MM.1S (cell line): Measurements from ENCODE around the gene SPACA9.

Experiments
- DNase-seq: peaks from one replicate; pipeline ENCODE4 v3.0.0-alpha.2; 2015
- H2AFZ ChIP-seq: fragments of 300-600 bp; sonication (generic); 2 replicates; pipeline ENCODE4 v1.6.0; 2016; ENCODE audit warnings: antibody characterized with exemption, low read length
- H3F3A ChIP-seq: fragments of 300-600 bp; sonication (generic); 2 replicates; pipeline ENCODE4 v1.6.1; 2016; ENCODE audit warnings: mild to moderate bottlenecking, antibody characterized with exemption, low read length, moderate library complexity, mixed read lengths; ENCODE audit not compliant: insufficient read depth
- H3K27ac ChIP-seq: fragments of 300-600 bp; sonication (generic); 2 replicates; pipeline ENCODE4 v1.5.1; 2016; ENCODE audit warnings: mild to moderate bottlenecking, low read length
- H3K27me3 ChIP-seq: fragments of 300-600 bp; sonication (generic); replicated peaks from 2 replicates; pipeline ENCODE4 v1.6.0; 2016; ENCODE audit warnings: low read length; ENCODE audit not compliant: insufficient read depth
- H3K36me3 ChIP-seq: fragments of 300-600 bp; sonication (generic); replicated peaks from 2 replicates; pipeline ENCODE4 v1.6.1; 2016; ENCODE audit warnings: mild to moderate bottlenecking, low read length, mixed read lengths; ENCODE audit not compliant: insufficient read depth
- H3K4me1 ChIP-seq: fragments of 300-600 bp; sonication (generic); 2 replicates; pipeline ENCODE4 v1.6.1; 2016; ENCODE audit warnings: low read length, mixed read lengths
- H3K4me2 ChIP-seq: fragments of 300-600 bp; sonication (generic); 2 replicates; pipeline ENCODE4 v1.6.0; 2016; ENCODE audit warnings: low read depth, low read length
- H3K4me3 ChIP-seq: fragments of 300-600 bp; sonication (generic); 2 replicates; pipeline ENCODE4 v1.5.1; 2016; ENCODE audit warnings: low read length, mixed read lengths
- H3K79me2 ChIP-seq: fragments of 300-600 bp; sonication (generic); 2 replicates; pipeline ENCODE4 v1.6.1; 2016; ENCODE audit warnings: mixed run types, low read length, mixed read lengths
- H3K9ac ChIP-seq: fragments of 300-600 bp; sonication (generic); 2 replicates; pipeline ENCODE4 v1.6.1; 2016; ENCODE audit warnings: low read length, mixed read lengths
- H3K9me2 ChIP-seq: fragments of 300-600 bp; sonication (generic); replicated peaks from 2 replicates; pipeline ENCODE4 v1.6.1; 2016; ENCODE audit warnings: mild to moderate bottlenecking, low read length, mixed read lengths; ENCODE audit not compliant: insufficient read depth
- H3K9me3 ChIP-seq: fragments of 300-600 bp; sonication (generic); replicated peaks from 2 replicates; pipeline ENCODE4 v1.6.1; 2016; ENCODE audit warnings: mild to moderate bottlenecking, low read length, mixed read lengths; ENCODE audit not compliant: insufficient read depth
- H4K20me1 ChIP-seq: fragments of 300-600 bp; sonication (generic); 2 replicates; pipeline ENCODE4 v1.6.1; 2016; ENCODE audit warnings: mild to moderate bottlenecking, low read length, moderate library complexity, mixed read lengths; ENCODE audit not compliant: insufficient read depth
- EZH2 ChIP-seq: fragments of 300-600 bp; sonication (generic); optimal IDR thresholded peaks from 2 replicates; pipeline ENCODE3; 2017; ENCODE audit warnings: low read depth, mild to moderate bottlenecking, antibody characterized with exemption, low read length, mixed read lengths
- EZH2phosphoT487 ChIP-seq: fragments of 300-600 bp; sonication (generic); IDR thresholded peaks from 2 replicates; pipeline ENCODE4 v1.6.1; 2018; ENCODE audit warnings: antibody characterized with exemption, low read length
- TF ChIP-seq, protein P1 (sequence below): fragments of 300-600 bp; sonication (generic); IDR thresholded peaks from 2 replicates; pipeline ENCODE4 v1.5.1; 2016; ENCODE audit warnings: antibody characterized with exemption, low read length, mixed read lengths

Gene SPACA9

DNA sequence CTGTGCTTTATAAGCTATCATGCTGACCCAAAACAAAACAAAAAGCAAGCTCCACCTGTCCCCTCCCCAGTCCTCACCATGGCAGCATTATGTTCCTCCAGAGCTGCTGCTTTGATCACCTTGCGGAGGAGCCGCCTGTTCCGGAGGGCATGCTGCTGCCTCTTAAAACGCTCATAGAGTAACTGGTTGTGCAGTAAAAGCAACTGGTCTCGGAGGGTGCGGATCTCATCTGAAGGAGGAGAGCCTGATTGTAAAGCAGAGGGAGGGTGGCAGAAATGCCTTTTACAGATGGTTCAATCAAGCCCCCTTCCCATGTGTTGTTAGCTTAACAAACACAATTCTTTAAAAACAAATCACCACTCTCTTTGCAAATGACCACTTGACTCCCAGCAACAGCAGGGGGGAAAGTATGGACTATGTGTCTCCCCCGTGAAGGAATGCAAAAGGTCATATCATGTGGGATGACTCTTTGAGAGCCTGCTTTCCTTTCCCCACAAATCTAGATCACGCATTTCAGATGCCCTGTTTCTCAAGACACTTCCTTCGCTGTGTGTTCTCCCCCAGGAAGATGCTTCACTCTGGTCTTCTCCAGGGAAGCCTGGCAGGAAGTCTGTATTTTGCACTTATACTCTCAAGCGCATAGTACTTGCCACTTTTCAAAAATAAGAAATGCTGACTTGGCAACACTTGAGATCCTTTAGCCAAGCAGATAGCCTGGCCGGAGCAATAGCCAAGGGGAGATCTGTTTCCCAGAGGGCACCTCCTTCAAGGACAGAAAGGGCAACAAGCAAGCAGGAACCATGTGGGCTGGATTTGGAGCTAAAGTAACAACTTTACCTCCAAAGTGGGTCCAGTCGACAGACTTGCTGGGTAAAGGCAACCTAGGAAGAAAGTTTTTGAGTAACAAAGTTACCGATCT lies 25.1 kb downstream of the SPACA9 start:
- no peak overlapping the region for H3K4me3 ChIP-seq
- no peaks in the 10 kb centered on the region; the same call in 1 of the 2 replicates for H3F3A ChIP-seq
- no peaks in the 10 kb centered on the region for H4K20me1 ChIP-seq
- H3K9me2 ChIP-seq = no peaks in the 10 kb centered on the region
- H3K4me1 ChIP-seq = no peaks in the 10 kb centered on the region
- DNase-seq = no peak
- H3K27ac ChIP-seq = no peak overlapping the region
- H3K9me3 ChIP-seq = no peaks in the 10 kb centered on the region
- H2AFZ ChIP-seq = no peak overlapping the region
- H3K79me2 ChIP-seq = no peaks in the 10 kb centered on the region
- no peak overlapping the region for H3K4me2 ChIP-seq
- no peaks in the 10 kb centered on the region for H3K36me3 ChIP-seq
- H3K9ac ChIP-seq = no peak overlapping the region
- no peaks in the 10 kb centered on the region for H3K27me3 ChIP-seq
- TF ChIP-seq EZH2 = no peak
- no peak for TF ChIP-seq EZH2phosphoT487
- TF ChIP-seq, protein P1, sequence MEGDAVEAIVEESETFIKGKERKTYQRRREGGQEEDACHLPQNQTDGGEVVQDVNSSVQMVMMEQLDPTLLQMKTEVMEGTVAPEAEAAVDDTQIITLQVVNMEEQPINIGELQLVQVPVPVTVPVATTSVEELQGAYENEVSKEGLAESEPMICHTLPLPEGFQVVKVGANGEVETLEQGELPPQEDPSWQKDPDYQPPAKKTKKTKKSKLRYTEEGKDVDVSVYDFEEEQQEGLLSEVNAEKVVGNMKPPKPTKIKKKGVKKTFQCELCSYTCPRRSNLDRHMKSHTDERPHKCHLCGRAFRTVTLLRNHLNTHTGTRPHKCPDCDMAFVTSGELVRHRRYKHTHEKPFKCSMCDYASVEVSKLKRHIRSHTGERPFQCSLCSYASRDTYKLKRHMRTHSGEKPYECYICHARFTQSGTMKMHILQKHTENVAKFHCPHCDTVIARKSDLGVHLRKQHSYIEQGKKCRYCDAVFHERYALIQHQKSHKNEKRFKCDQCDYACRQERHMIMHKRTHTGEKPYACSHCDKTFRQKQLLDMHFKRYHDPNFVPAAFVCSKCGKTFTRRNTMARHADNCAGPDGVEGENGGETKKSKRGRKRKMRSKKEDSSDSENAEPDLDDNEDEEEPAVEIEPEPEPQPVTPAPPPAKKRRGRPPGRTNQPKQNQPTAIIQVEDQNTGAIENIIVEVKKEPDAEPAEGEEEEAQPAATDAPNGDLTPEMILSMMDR = no peak

DNA sequence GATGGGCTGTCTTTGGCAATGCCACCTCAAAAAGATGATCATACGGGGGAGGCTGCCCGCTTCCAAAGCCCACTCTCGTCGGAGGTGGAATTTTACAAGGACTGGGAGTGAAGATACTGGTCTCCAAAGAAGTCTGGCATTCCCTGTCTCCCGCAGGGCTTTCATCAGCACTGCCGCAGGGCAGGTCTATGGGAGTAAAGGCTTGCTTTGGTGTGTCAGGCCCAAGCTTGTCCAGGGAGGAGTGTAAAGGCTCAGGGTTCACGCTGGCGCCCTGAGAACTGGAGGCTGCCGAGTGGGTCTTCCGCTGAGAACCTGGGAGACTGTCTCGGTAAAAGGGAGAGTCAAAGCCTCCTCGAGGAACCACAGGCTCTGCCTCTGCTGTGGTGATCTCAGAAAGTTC lies 27.0 kb downstream of the SPACA9 start:
- TF ChIP-seq, protein P1 = no peak
- TF ChIP-seq EZH2 = no peak
- no peak for TF ChIP-seq EZH2phosphoT487
- H3K36me3 ChIP-seq = no peaks in the 10 kb centered on the region
- H3K4me1 ChIP-seq = no peaks in the 10 kb centered on the region
- no peak for DNase-seq
- H3K9me2 ChIP-seq = no peaks in the 10 kb centered on the region
- H3K9me3 ChIP-seq = no peaks in the 10 kb centered on the region
- no peak overlapping the region for H3K27ac ChIP-seq
- H4K20me1 ChIP-seq = no peaks in the 10 kb centered on the region
- H3K79me2 ChIP-seq = no peaks in the 10 kb centered on the region
- no peaks in the 10 kb centered on the region for H3K27me3 ChIP-seq
- no peak overlapping the region for H3K4me2 ChIP-seq
- no peak overlapping the region for H2AFZ ChIP-seq
- no peak overlapping the region for H3K9ac ChIP-seq
- H3K4me3 ChIP-seq = no peak overlapping the region
- no peaks in the 10 kb centered on the region; the same call in 1 of the 2 replicates for H3F3A ChIP-seq

DNA sequence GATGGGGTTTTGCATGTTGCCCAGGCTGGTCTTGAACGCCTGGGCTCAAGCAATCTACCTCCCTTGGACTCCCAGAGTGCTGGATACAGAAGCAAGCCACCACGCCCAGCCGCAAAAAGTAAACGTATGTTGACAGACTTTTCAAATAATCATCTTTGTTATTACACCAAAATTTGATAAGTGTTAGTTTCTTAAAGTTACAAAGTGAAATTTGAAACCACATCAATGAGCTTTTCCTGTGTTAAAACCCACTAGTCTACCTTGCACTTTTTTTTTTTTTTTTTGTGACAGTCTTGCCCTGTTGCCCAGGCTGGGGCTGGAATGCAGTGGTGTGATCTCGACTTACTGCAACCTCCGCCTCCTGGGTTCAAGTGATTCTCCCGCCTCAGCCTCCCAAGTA lies 29.9 kb downstream of the SPACA9 start:
- Histone ChIP-seq H3K9me2 (no peaks in the 10 kb centered on the region), H3K36me3 (no peaks in the 10 kb centered on the region)
- TF ChIP-seq, protein P1 = no peak
- TF ChIP-seq EZH2phosphoT487 (no peak), EZH2 (no peak)

More for the DNA sequence above, 29.9 kb downstream of the SPACA9 start:
- H3K4me1 ChIP-seq = no peaks in the 10 kb centered on the region
- H3K27me3 ChIP-seq = no peaks in the 10 kb centered on the region
- H4K20me1 ChIP-seq = no peaks in the 10 kb centered on the region
- no peak overlapping the region for H3K4me2 ChIP-seq
- no peak overlapping the region for H3K9ac ChIP-seq
- no peak for DNase-seq
- H3K27ac ChIP-seq = no peak overlapping the region
- H2AFZ ChIP-seq = no peak overlapping the region
- no peaks in the 10 kb centered on the region; the same call in 1 of the 2 replicates for H3F3A ChIP-seq
- no peaks in the 10 kb centered on the region for H3K9me3 ChIP-seq
- H3K4me3 ChIP-seq = no peak overlapping the region
- H3K79me2 ChIP-seq = no peaks in the 10 kb centered on the region
